AG09309 (cell line): Measurements from ENCODE around the gene FANCG.

Experiments
- DNase-seq: peaks from one replicate; pipeline ENCODE4 v3.0.0-alpha.2; 2010; ENCODE audit warnings: low read depth
- H3K4me3 ChIP-seq: 2 replicates; pipeline ENCODE4 v1.5.1; 2011; ENCODE audit warnings: mild to moderate bottlenecking, low read depth, low read length, moderate library complexity; ENCODE audit not compliant: control insufficient read depth
- TF ChIP-seq, protein P1 (sequence below): IDR thresholded peaks from 2 replicates; pipeline ENCODE4 v1.5.1; 2011; ENCODE audit warnings: mild to moderate bottlenecking, low read depth, low read length, inconsistent platforms; ENCODE audit not compliant: insufficient read depth, control insufficient read depth; ENCODE audit errors: missing control alignments

The FANCG gene

DNA sequence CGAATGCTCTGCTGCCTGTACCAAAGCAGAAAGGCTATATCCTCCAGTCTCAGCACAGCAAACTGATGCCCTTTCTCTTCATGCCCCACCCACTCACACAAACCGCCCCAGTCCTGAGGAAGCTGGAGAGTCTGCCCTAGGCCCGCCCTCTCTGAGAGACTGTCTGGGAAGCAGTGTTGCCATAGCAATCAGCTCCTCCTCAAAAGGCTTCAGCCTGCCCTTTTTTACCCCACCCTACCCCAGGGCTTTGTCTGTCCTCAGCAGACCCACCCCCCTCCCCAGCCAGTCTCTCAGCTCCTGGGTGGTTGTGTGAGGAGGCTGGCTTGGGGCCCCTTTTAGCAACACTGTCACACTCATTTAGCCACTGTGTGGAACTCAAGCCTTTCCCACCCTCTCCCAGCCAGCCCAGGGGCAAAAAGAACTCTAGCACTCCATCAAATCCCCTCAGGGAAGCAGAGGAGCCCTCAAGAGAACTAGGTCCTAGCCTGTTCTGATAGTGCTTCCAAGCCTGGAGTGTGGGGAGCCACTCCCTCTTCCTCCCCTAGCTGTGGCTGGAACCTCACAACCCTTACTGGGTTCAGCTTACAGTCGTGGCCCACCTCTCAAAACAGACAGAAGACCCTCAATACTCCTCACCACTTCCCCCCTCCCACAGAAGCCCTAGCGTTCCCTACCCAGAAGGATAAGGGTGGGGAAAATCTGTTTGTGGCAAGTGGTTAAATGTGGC, 34.5 kb upstream of the FANCG start:
- TF ChIP-seq, protein P1, sequence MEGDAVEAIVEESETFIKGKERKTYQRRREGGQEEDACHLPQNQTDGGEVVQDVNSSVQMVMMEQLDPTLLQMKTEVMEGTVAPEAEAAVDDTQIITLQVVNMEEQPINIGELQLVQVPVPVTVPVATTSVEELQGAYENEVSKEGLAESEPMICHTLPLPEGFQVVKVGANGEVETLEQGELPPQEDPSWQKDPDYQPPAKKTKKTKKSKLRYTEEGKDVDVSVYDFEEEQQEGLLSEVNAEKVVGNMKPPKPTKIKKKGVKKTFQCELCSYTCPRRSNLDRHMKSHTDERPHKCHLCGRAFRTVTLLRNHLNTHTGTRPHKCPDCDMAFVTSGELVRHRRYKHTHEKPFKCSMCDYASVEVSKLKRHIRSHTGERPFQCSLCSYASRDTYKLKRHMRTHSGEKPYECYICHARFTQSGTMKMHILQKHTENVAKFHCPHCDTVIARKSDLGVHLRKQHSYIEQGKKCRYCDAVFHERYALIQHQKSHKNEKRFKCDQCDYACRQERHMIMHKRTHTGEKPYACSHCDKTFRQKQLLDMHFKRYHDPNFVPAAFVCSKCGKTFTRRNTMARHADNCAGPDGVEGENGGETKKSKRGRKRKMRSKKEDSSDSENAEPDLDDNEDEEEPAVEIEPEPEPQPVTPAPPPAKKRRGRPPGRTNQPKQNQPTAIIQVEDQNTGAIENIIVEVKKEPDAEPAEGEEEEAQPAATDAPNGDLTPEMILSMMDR, result no peak
- peak; percentile 86 for DNase-seq
- peak overlapping the region; percentile 71 for H3K4me3 ChIP-seq

DNA sequence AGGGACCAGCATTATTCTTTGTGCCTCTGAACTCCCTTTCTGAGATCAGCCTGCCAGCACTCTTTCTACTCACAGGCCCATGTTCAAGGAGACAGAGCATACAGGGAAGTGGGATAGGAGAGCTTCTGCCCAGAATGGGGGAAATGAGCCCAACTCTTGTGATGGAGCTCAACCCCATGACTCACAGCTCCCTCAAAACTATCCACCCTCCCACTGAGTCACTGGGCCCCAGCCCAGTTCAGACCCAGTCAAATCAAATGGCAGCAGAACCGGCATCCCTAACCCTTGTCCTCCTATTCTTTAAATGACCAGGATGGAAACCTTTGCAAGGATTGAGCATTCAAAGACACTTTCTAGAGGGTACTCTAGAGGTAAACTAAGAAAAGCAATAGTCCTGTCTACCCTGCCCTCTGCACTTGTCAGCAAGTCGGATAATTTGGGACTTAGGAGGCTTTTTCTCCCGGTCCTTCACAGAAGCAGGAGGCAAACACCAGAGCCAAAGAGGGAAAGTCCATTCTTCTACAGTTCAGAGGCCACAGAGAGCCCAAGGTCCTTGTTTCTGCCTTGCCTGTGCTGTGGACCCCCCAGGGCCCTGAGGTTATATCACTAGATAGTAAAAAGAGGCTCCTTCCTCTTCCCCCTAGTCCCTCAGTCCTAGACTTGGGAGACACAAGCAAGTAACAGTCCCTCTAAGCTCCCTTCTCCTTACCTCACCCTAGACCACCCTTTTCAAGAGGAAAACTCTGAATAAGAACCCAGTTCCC, 32.7 kb upstream of the FANCG start:
- no peak for DNase-seq
- H3K4me3 ChIP-seq, result peak overlapping the region; percentile 42; the same call in 1 of the 2 replicates
- TF ChIP-seq, protein P1, result no peak

DNA sequence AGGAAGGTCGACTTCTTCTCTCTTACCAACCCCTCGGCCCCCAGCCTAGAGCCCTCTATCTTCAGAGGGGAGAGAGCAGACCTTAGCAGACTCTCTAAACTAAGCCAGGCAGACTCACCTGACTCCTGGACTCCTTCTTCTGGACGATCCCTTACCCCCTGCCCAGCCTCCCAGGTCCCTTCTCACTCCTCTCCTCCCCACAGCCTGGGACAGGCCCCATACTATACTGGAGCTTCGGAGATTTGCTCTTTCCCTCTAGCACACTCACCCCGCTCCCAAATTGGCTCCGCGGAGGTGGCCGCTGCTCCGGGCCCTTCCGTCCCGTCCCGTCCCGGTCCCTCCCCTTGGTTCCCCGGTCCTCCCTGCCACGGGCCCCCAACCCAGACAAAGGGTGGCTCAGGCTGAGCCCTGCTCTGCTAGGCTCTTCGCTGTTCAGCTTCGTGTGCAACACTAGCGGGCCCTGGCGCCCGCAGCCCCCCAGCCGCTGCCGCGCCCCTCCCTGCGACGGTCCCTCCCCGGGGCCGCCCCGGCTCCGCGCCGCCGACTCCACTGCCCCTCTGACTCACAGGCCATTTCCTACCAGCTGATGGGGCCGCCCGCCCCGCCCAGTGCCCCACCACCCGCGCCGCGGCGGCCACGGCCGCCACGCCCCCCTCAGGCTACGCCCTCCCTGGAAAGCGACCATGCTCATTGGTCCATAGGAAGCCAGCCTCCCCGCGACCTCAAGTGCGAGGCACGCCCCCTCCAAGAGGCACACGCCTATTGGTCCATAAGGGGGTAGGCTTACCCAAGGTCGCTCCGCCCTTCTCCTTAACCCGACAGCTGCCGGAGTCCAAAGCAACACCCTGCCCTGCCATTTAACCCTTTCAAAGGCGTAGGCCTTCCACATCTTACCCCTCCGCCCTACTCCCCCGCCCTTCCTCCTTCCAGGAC, 31.5 kb upstream of the FANCG start:
- peak; percentile 95 for DNase-seq
- TF ChIP-seq, protein P1, result no peak
- H3K4me3 ChIP-seq, result peak overlapping the region; percentile 94

DNA sequence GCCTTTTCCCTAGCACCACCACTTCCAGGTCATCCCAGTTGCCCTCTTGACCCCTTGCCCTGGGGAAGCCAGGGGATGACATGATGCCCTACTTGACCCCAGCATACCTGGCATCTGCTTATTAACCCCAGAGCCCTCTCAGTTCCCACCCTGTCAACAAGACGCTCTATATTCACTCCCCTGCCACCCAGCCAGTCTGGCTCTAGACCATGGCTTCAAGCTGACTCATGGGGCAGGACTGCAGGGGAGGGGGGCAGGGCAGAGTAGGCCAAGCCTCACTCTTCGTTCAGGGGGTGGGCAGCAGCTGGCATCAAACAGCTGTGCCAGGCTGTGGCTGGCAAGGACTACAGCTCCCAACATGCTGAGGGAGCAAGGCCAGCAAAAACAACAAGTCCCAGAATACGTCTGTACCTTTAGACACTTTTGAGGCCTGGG, 30.6 kb upstream of the FANCG start:
- TF ChIP-seq, protein P1, result no peak
- H3K4me3 ChIP-seq, result peak overlapping the region; percentile 94
- no peak for DNase-seq

DNA sequence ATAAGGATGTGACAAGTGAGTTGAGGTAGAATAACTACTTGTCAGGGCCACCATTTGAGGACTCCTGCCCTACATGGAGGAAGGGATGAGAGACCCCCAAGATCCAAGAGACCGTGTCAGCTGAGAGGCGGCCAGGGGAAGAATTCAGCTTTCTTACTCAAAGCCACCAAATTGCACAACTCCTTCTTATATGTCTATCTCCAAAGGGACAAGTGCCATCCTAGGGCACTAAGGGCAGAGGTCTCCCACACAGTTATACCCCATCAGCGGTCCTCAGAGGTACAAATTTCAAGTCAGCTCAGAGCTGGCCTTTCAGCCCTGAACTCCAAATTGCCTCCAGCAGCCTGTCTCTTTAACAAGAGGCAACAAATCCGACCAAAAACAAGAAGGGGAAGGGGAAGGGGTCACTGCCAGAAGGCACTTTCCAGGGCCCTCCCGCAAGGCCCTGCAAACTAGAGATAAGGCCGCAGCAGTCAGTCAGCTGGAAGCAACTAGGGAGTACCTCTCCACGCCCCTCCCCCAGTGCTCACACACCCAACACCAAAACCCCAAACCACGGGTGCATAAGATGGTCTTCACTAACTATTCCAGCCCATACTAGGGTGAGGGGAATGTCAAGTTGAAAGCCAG, 29.3 kb upstream of the FANCG start:
- no peak for DNase-seq
- TF ChIP-seq, protein P1, result no peak
- no peak overlapping the region for H3K4me3 ChIP-seq

DNA sequence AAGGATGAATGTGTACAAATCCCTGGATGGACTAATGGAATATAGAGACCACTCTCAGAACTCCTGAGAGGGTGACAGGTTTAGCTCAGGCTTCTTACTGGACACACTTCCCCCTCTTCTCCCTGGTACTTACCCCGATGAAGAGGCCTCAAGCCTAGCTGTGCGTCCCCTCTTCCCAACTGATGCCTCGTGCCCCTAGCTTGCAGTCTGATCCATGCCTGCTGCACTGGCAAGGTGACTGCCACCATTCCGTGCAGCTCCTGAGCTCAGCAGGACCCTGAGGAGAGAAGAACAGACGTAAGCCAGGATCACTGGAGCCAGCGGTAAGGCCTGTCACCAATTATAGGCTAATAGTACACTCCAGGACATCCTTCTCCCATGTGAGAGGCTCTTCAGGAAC, 28.7 kb upstream of the FANCG start:
- no peak overlapping the region for H3K4me3 ChIP-seq
- no peak for DNase-seq
- TF ChIP-seq, protein P1, result no peak
